ENCODE measurements around the gene TMPRSS13.
"Not testable (repeated sequence)": the region's sequence is repeated elsewhere in the genome, so short reads cannot be mapped to it uniquely, and the experiment has no call there.

TMPRSS13 gene

DNA sequence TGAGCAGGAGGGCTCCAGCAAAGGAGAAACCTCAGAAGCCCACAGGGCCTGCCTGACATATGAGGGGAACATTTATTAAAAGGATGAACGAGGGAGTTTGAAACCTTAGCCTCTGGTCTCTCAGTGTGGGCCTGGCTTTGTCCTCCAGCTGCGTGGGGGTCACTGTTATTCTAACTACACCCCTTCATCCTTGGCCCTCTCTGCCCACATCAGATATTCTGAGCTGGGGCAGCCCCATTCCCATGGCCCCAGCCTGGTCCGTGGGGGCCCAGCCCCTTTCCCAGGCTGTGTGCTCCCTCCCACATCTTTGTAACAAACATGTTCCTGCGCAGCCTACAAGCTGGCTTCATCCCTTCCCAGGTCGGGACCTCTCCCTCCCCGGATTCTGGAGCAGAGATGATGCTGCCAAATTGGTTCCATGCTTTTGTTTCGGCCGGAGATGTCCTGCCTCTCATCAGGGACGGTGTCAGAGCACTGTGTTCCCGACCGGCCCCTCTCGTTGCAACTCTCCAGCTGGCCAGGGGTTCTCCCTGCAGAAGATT is 56.7 kb downstream of the TMPRSS13 start:
- DNase-seq (ENCODE audit: low spot score) = no peak

DNA sequence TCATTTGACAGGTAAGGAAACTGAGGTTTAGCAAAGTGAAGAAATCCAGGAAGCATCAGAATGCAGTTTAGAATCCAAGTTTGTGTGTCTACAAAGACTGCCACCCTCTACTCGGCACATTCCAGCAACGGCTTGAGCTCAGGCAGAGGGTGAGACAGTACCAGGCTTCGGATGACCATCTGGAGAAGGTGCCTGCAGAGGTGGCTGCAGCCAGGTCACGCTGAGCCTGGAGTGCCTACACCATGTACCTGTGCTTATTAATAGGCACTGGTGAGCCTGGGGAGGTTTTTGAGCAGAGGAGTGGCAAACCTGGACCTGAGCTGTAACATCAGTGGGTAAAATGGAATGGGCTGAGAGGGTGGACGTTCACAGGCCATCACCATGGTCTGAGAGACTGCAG is 57.4 kb downstream of the TMPRSS13 start:
- no peak for DNase-seq (ENCODE audit: low spot score)

DNA sequence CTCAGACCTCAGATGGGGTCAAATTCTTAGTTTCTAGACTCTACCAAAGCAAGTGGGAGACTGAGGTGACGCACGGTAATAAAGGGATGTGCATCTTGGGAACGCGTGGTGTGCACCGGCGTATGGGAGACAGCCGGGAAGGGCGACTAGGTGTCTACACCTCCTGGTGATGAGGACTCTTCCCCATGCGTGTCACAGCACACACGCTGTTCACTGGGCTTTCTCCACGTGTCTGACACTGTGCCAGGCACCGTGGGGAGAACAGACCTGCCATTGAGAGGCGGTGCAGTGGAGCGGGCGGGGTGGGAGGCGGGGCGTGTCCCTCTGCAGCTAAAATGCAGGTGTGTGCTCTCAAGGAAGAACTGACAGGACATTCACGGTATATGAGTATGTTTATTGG is 58.0 kb downstream of the TMPRSS13 start:
- DNase-seq (ENCODE audit: low spot score) = no peak

DNA sequence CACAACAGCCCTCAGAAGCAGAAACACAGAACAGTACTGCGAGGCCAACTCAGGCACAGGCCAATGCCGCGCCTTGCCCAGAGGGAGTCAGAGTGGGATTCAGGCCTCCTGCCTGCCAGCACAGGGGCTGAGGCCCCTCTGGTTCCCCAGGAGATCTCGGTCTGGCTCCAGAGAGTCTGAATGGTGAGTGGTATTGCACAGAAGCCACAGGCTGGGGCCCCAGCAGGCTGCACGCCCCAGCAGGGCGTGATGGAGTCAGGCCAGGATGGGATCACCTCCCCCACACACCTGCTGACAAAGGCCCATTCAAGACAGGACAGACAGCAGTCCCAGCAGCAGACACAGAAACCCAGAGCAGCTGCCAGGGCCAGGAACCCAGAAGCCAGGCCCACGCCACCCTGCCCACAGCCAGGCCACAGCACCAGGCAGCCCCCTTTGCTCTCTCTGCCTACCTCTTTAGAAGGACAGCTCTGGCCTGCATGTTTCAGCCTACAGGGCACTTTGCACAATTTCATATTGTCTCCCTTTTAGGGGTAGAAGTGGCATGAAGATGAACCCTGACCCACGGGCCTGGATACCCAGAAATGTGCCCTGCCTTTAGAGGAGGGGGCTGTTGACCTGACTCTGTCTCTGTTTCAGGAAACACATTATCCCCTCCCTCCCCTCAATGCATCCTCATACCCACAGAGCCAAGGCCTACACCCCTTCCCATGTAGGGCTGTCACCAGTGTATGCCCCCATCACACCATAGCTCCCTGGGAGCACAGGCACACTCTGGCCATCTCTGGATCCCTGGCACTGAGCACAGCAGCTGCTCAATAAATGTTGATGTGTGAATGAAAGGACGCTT is 58.9 kb downstream of the TMPRSS13 start:
- DNase-seq (ENCODE audit: low spot score) = no peak

DNA sequence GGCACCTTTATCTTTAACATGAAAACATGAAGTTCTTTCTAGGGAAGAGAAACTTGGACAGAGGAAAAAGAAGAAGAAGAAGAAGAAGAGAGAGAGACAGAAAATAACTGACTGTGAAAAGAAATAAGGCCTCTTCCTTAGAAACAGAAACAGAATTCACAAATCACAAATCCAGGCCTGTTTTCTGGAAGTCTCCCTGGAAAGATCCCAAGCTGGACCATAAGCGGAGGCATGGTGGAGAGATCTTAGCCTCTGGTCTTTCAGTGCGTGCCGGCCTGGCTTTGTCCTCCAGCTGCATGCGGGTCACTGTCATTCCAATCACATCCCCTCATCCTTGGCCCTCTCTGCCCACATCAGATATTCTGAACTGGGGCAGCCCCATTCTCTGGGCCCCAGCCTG is 59.6 kb downstream of the TMPRSS13 start:
- no peak for DNase-seq (ENCODE audit: low spot score)

DNA sequence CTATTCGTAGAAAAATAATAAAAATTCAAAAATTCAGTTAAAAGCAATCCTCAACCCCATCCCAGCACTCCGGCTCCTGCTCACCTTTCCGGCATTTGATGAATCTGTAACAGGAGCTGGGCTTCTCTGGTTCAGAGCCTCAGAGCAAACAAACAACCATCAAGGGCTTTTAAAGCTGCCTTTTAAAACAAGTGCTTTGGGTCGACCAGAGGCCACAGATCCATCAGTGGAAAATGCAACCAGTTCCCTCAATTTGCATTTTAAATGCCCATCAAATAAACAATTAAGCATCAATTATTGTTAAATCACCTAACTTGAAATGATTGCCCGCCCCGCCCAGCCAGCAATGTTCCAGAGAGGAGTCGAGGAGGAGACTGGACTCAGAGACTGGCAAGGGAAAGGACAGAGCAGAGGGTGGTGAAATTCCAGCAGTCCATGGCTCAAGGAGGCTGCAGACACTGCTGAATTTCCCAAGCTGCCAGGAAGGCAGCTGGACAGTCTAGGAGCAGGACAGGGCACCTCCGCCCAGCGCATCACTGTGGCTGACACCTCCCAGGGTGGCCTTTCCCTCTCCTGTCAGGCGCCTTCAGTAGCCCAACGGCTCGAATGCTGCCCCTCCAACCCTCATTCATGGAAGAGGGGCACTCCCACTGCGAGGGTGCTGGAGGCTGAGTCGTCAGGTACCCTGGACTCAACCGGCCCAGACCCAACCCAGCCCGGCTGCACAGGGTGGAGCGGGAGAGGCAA is 60.2 kb downstream of the TMPRSS13 start:
- DNase-seq (ENCODE audit: low spot score) = no peak

DNA sequence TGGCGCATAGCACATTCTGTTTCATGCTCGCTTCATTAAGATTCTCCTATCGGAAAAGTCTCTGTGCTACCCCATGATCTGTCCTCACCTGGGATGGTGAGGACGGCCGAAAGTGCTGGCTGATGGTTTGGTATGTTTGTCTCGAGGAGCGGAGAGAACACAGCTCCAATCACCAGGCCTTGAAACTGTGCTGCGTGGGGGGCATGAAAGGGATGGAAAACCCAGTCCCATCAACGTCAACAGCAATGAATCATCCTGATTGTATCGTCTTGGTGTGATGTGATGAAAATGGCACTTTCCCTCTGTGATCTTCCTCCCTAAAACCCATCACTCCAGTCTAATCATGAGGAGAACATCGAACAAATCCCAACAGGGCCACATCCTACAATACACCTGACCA is 61.1 kb downstream of the TMPRSS13 start:
- DNase-seq (ENCODE audit: low spot score) = no peak

DNA sequence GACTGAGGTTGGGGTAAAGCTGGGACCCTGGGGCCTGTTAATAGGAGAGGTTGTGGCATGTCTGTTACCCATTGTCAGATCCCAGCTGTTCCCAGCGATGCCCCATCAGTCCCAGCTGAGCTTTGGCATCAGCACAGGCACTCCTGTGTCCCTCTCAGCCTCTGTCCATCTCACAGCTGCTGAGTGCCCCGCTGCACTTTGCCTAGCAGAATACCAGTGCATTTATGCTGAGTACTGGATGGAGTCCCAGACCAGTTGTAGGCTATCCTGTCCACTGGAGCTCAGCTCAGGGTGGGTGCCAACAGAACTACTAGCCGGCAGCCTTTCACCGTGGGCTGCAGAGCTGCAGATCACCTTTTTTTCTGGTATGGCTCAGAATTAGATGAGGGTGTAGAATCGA is 62.7 kb downstream of the TMPRSS13 start:
- no peak for DNase-seq (ENCODE audit: low spot score)

DNA sequence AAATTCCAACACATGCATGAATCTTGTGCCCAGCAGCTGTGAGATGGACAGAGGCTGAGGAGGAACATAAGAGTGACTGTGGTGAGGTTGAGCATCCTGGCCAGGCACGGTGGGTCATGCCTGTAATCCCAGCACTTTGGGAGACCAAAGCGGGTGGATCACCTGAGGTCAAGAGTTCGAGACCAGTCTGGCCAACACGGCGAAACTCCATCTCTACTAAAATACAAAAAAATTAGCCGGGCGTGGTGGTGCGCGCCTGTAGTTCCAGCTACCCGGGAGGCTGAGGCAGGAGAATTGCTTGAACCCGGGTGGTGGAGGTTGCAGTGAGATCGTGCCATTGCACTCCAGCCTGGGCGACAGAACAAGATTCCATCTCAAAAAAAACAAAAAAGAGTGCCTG is 63.7 kb downstream of the TMPRSS13 start:
- DNase-seq (ENCODE audit: low spot score) = not testable (repeated sequence)

DNA sequence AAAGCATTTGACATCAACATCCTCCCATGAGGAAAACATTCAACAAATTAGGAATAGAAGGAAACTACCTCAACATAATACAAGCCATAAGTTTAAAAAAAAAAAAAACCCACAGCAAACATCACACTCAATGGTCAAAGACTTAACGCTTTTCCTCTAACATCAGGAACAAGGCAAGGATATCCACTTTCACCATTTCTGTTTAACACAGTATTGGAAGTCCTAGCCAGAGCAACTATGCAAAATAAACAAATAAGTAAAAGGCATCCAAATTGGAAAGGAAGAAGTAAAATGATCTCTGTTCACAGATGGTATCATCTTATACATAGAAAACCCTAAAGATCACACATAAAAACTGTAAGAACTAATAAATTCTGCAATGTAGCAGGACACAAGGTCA is 65.8 kb downstream of the TMPRSS13 start:
- DNase-seq (ENCODE audit: low spot score) = no peak

DNA sequence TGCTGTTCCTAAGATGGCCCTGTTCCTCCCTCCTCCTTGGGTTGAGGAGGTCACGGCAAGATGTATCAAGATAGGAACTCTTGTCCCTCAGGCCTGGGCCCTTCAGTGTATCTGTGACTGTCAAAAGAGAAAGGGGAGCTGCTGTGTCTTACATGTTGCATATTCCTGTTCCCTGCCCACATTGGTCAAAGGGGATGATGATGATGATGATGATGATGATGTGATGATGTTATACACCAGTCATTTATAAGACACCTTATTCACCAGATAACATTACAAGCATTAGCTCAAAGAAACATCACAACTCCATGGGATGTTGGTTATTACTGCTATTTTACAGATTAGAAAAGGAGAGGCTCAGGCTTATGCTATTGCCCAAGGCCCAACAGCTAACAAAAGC is 66.4 kb downstream of the TMPRSS13 start:
- no peak for DNase-seq (ENCODE audit: low spot score)

DNA sequence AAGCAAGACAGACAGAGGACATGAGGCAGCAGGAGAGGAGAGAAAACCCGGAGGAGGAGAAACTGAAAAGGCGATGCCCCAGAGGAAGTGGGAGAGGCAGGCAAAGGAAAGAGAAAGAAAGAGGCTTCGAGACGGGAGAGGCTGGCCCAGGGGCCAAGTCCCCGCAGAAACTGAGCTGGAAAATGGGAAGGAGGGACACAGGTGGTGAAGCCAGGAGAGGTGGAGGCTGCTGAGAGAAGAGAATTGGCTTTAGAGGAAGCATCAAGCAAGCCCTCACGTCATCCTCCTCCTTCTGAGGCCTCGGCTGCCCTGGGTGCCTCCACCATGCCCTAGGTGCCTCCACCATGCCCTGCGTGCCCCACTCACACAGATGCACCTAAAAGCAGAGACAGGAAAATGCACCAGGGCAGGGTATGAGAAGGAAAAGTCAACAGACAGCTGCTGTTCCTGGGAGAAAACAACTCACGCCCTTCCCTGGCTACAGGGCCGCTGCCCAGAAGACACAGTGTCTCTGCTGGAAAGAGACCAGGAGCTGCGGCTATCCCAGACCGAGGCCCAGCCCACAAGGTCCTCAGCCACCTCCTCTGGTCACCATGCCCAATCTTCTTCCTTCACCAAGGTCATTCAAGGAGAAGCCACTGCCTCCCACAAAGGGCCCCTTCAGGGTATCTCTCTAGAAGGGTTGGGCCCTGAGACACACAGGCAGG is 67.0 kb downstream of the TMPRSS13 start:
- no peak for DNase-seq (ENCODE audit: low spot score)

DNA sequence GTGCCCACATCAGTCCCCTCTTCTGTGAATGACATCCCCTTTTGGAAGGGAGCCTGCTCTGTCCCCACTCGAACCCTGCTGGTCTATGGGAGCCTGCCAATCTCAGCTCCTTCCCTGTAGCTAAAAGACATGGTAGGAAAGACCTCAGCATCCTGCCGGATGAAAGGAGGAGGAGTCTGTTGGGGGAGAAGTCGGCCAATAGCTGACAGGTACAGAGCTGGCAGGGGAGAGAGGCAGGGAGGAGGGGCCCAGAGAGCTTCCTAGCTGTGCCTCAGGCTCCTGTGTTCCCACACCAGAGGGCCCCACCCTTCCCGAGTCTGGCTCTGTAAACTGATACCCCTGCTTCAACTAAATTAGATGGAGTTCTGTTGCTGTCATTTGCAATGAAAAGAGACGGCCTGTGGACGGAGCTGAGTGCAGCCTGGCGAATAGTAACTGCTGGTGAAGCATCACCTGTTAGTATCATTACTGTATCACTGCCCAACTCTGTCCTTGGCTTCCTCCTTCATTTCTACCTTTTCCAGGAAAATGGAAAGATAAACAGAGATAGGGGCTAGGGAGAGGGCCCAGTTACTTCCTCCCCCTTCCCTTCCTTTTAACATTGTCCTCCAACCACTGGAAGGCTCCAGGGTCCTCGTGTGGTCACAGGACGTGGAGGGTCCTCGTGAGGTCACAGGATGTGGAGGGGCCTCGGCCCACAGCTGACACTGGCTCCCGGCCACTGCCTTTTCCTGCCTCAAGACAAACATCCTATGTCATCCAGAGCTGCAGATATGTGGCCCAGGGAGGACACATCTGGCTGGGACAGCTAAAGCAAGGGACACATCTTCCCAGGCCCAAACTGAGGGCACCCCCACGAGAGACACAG is 67.8 kb downstream of the TMPRSS13 start:
- no peak for DNase-seq (ENCODE audit: low spot score)

DNA sequence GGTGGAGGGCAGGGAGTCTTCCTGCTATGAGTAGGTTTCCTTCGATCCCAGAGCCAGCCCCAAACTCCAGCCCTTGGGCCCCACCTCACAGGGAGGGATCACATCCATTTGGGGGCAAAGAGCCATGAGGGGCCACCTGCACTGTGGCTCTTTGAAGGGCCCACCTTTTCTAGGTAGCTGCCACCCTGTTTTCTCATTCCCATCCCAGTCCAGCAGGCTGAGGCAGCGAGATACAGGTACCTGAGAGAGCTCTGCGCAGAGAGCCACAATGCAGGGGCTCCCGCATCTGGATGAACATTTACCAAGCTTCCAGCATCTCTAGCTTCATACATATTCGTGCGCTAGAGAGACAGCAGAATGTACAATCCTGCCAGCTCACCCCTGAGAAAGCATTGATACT is 69.1 kb downstream of the TMPRSS13 start:
- DNase-seq (ENCODE audit: low spot score) = no peak

DNA sequence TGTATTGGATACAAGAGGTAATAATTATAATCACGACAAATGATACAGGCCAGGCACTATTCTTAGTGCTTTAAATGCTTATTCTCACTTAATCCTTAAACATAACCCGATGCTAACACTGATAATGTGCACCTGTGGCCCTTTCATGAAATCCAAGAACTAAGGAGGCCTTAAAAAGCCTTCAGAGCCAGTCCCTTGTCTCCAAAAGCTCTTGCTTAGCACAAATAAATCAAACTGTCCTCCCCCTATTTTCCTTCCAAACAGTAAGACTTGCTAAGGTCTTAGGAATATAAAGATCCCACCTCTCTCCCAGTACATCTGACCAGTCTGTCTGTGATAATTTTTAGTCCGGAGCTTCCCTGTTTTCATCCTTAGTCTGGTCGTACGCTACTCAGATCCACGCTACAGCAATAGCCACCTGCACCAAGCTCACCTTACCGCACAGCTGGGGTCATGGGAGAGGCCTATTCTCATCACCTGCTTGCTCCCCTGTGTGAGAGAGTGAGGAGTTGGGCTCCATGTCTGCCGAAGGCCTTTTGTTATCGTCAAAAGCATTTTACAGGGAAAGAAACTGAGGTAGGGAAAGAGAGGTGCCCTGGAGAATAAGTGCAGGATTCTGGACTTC is 69.6 kb downstream of the TMPRSS13 start:
- DNase-seq (ENCODE audit: low spot score) = no peak

DNA sequence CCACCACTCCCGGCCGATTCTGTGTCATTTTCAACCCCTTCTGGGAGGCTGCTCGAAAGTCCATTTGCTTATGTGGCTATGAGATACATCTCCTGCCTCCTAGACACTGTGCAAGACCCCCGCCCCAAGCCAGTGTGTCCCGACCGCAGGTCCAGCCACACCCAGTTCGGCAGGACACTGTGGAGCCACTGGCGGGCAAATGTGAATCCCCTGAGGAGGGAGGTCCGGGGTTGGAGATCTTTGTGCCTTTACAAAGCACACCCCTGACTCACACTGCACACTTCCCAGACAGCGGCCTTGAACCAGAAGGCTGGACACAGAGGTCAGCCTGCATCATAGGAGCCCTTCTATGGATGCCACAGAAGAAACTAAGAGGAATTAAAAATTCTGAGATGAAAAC is 70.1 kb downstream of the TMPRSS13 start:
- DNase-seq (ENCODE audit: low spot score) = no peak

DNA sequence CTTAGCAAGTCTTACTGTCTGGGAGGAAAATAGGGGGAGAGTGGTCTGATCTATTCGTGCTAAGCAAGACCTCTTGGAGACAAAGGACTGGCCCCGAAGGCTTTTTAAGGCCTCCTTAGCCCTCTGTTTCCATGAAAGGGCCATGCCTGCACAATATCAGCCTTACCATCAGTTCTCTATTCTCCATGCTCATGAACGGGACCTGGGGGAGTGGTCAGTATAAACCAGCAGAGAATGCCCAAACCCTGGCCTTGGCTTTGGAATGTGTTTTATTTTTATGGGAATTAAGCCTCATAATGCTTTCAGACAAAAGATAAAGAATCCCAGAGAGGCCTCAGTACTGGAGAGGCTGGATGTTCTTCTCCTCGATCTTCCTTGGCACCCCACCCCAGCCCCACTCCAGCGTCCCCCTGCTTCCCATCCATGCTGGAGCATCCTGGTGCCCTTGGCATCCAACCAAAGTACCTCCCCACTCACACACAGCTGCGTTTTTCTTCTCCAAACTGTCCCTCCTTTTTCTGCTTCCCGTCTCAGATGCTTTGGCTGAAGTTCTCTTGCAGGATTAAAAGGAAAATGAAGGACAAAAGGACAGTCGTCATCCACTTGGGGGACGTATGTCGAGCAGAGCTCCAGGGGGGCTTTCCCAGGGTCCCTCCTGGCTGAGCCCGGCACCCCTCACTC is 71.3 kb downstream of the TMPRSS13 start:
- DNase-seq (ENCODE audit: low spot score) = no peak

DNA sequence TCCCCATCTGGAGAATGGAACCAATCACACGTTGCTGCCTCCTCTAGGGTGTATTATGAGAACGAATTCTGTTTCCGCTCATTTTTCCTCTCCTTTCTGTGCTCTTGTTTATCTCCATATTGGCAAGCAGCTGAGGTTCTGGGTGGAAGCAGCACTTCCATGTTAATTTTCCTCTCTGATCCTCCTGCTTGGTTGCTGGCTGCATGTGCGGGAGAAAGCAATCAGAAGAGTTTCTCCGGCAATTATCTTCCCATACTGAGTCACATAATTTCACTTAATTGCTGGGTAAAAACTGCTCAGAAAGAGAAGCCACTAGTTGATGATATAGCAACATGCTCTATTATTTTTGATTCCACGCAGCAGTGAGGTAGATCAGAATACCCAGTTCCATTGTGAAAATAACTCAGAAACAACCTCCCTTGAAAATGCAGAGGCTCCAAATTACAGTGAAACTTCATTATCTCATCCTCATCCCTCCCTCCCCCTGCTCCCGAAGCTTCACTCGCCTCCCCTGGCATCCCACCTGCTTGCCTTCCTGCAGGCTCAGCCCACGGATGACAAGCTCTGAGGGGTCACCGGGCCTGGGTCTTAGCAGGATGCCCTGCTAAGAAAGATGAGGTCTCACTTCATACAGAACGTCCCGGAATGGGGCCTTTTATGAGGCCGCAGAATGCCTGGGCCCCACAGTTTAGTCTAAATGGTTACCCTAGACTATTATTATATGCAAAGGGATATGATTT is 73.1 kb downstream of the TMPRSS13 start:
- no peak for DNase-seq (ENCODE audit: low spot score)

DNA sequence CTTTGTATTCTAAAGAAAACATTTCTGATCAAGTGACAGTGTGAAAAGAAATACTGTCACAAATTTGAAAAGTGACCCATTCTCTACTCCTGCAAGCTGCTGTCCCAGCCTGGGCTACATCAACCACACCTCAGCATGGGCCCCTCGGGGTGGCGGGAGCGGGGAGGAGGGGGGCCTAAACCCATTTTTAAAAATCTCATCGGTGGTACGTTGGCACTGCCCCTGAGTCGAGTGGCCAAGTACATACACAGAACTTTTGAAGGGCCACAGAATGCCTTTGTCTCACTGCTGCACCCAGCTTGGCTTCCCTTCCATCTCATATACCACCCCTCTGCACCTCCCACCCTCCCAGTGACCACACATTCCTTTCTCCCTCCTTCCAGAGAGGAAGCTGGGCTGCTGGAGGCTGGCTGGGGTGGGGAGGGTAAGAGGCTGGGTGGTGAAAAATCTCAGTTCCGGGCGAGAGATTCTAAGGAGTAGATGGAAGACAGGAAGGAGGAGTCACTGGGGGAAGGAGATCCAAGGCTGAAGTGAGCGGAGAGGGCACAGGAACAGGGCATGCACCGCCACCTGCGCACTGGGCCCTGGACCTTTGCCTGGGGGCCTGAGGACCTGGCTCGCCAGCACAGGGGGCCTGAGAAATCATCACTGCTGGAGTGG is 73.9 kb downstream of the TMPRSS13 start:
- DNase-seq (ENCODE audit: low spot score) = no peak
